Ovary (tissue), 3 donors: ENCODE data around the gene RPS28.

ENCODE experiments used
- EP300 ChIP-seq: sonication (generic); formaldehyde crosslinking; IDR thresholded peaks from one replicate; pipeline ENCODE4 v1.6.1; 2017; ENCODE audit warnings: antibody characterized with exemption
- POLR2A ChIP-seq: fragments of 450-650 bp; IDR thresholded peaks from one replicate; pipeline ENCODE4 v1.6.1; 2017; ENCODE audit warnings: antibody characterized with exemption, mild to moderate bottlenecking, moderate library complexity
- TF ChIP-seq, protein P1 (sequence below), 3 donors: fragments of 450-650 bp in 2 of 3; fragments of 200-600 bp in 1 of 3; IDR thresholded peaks; one replicate each; pipeline versions ENCODE4 v1.5.1 to v1.8.0; 2016 to 2022; ENCODE audit warnings: antibody characterized with exemption in 3 of 3, mild to moderate bottlenecking in 1 of 3
- donor health status: DM: no; HTN: no; CAD: no.

DNA sequence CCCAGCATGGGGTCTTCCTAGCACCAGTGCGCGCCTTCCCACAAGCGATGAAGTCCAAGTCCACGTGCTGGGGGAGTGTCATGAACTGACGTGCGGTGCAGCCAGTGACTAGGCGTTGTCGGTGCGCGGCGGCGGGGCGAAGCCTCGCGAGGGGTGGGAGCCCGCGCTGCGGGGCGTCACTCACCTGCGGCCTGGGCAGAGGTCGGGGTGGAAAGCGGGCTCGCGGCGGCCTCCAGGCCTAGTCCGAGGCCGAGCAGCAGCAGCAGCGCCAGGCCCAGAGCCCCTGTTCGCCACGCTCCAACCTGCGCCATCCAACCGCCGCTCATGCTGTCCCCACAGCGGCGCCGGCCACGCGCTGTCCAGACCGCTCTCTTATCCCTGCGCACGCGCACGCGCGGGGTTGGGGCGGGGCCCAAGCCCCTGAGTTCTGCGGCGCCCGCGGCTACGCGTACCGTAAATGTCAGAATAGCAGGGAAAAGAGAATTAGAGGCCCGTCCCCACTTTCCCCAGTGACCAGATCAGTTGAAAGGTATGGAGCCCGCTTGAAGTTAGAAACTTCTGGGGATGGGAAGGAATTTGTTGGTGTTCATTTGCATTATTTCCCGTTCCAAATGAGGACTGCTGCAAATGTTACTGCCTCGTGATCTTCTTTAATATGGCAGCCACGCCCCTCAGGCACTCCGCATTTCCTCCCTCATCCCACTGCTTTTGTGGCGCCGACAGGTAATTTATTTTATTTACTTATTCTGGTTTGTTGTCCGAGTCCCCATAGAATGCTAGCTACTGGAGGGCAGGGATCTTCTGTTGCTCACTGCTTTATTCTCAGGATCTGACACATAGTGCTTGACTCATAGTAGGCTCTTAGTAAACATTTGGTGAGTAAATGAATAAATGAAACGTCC is 13.1 kb upstream of the RPS28 start, which contains the start of gene CD320:
- TF ChIP-seq, protein P1, sequence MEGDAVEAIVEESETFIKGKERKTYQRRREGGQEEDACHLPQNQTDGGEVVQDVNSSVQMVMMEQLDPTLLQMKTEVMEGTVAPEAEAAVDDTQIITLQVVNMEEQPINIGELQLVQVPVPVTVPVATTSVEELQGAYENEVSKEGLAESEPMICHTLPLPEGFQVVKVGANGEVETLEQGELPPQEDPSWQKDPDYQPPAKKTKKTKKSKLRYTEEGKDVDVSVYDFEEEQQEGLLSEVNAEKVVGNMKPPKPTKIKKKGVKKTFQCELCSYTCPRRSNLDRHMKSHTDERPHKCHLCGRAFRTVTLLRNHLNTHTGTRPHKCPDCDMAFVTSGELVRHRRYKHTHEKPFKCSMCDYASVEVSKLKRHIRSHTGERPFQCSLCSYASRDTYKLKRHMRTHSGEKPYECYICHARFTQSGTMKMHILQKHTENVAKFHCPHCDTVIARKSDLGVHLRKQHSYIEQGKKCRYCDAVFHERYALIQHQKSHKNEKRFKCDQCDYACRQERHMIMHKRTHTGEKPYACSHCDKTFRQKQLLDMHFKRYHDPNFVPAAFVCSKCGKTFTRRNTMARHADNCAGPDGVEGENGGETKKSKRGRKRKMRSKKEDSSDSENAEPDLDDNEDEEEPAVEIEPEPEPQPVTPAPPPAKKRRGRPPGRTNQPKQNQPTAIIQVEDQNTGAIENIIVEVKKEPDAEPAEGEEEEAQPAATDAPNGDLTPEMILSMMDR (IDR thresholded peaks at IDR 0.05), result no peak
- TF ChIP-seq POLR2A (peak; percentile 11), EP300 (no peak)
